Middle frontal gyrus (tissue), 1 donor: ENCODE results near the gene KRTAP4-7.
"Not testable (repeated sequence)": the region's sequence is repeated elsewhere in the genome, so short reads cannot be mapped to it uniquely, and the experiment has no call there.

Source experiments
- DNase-seq: peaks from one replicate; pipeline ENCODE4 v3.0.0-alpha.2; 2015; ENCODE audit warnings: low spot score; ENCODE audit errors: extremely low spot score

The KRTAP4-7 gene

DNA sequence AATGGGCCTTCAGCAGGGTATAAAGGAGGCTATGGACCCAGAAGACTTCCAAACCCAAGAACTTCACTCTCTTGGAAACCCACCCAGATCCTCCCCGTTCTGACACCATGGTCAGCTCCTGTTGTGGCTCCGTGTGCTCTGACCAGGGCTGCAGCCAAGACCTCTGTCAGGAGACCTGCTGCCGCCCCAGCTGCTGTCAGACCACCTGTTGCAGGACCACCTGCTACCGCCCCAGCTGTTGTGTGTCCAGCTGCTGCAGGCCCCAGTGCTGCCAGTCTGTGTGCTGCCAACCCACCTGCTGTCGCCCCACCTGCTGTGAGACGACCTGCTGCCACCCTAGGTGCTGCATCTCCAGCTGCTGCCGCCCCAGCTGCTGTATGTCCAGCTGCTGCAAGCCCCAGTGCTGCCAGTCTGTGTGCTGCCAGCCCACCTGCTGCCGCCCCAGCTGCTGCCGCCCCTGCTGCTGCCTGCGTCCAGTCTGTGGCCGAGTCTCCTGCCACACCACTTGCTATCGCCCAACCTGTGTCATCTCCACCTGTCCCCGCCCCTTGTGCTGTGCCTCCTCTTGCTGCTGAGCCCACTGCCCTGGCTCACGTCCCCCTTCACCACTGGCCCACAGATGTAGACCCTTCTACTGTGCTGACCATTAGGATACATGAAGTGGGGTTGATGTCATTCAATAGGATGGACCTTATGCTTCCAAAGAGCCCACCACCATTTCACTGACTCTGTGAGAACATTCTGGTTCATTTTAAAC, at the start of gene KRTAP4-7:
KRTAP4-7 (plus strand) TSS at position 51 of the 757 bp plus-strand sequence; CDS start at position 108, 57 bp downstream.
- DNase-seq, result not testable (repeated sequence)

- not testable (repeated sequence) for DNase-seq
Observed at GRCh38 chr17:41034346-41034935, 49.5 kb upstream of the KRTAP4-7 start, which contains the start of gene KRTAP1-3. Gene KRTAP1-3, minus strand, starts transcription at chr17:41034874. Its CDS starts 53 bp downstream, at chr17:41034821.

DNA sequence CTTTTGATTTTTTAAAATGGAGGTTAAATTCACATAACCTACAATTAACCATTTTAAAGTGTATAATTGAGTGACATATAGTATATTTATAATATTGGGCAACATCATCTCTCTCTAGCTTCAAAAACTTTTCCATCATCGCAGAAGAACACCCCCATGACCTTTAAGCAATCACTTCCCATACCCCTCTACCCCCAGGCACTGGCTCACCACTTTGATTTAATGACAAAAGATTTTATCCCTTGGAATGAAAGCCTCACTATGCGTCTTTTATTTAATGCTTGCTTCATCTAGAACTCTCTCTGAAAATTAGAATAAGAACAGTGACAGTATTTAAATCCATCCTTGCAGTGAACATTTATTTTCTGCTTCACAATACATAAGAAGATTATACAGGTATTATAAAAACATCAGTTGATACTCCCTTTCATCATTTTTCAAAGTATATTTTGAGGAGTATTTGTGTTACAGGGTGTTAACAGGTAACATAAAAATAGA, 46.0 kb upstream of the KRTAP4-7 start:
- DNase-seq, result no peak

GRCh38 chr17:41040783-41041571, 43.0 kb upstream of the KRTAP4-7 start, which contains the start of gene KRTAP1-1:
Gene KRTAP1-1, minus strand, starts transcription at chr17:41041450. Its CDS starts 53 bp downstream, at chr17:41041397.
- not testable (repeated sequence) for DNase-seq

GRCh38 chr17:41042953-41043352, 41.0 kb upstream of the KRTAP4-7 start:
- no peak for DNase-seq

DNA sequence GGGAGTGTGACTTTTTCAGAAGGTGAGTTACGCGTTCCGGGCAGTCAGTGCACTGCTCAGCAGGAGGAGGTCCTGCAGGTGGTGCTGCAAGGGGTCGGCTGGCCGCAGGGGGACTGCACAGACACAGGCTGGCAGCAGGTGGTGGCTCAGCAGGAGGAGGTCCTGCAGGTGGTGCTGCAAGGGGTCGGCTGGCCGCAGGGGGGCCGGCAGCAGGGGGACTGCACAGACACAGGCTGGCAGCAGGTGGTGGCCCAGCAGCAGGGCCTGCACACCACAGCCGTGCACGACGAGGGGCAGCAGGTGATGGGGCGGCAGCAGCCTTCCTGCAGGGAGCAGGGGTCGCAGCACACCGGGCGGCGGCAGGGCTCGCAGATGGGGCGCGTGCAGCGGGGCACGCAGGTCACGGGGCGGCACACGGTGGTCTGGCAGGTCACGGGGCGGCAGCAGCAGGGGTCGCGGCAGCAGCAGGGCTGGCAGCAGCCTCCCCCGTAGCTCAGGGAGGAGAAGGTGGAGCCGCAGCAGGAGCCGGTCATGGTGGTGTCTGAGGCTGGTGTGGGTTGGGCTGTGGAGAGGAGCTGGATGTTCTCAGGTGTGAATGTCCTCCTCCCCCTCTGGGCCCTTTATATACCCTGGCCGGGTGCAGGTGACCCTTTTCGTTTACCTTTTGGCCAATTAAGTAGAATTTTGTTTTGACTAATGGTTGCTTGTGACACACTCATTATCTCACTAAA, 37.0 kb upstream of the KRTAP4-7 start, which contains the start of gene KRTAP2-1:
KRTAP2-1 (minus strand) TSS at position 582 of the 731 bp plus-strand sequence; CDS start at position 533, 49 bp downstream.
- not testable (repeated sequence) for DNase-seq

- no peak for DNase-seq
Observed at GRCh38 chr17:41048441-41048840, 35.5 kb upstream of the KRTAP4-7 start.

GRCh38 chr17:41049110-41049509, 34.8 kb upstream of the KRTAP4-7 start:
- no peak for DNase-seq

- DNase-seq, result no peak
Observed at GRCh38 chr17:41052566-41052965, 31.4 kb upstream of the KRTAP4-7 start.

GRCh38 chr17:41054025-41054424, 29.9 kb upstream of the KRTAP4-7 start:
- no peak for DNase-seq

- DNase-seq, result not testable (repeated sequence)
Observed at GRCh38 chr17:41054556-41054955, 29.4 kb upstream of the KRTAP4-7 start.

DNA sequence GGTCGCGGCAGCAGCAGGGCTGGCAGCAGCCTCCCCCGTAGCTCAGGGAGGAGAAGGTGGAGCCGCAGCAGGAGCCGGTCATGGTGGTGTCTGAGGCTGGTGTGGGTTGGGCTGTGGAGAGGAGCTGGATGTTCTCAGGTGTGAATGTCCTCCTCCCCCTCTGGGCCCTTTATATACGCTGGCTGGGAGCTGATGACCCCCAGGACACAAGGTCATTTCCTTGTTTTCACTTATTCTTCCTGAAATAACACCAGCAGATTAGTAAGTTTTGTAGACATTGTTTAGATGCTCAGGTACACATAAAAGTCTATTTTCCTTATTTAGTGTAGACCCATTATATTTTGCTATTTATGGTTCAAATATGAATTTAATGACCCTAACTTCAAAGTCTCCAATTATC, 28.8 kb upstream of the KRTAP4-7 start, which contains the start of gene KRTAP2-2:
KRTAP2-2 (minus strand) TSS at position 101 of the 400 bp plus-strand sequence; CDS start at position 82, 19 bp downstream.
- DNase-seq, result not testable (repeated sequence)

GRCh38 chr17:41057547-41057946, 26.4 kb upstream of the KRTAP4-7 start:
- no peak for DNase-seq

DNA sequence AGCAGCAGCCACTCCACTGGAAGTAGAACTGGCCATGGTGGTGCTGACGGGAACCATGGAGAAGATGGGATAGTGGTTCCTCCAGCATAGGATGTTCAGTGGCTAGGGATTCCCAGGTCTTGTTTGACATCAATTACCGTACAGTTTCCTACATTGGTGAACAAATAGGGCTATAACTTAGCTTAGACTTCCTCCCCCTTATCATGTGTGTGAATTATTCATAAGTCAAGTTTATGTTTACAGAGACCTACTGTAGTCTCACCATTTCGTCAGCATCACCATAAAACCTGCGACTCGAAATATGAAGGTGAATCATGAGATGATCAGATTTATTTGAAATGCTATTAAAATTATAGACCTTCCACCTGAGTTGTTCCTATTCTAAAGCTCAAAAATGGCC, 25.2 kb upstream of the KRTAP4-7 start:
- DNase-seq, result no peak

GRCh38 chr17:41059276-41060051, 24.5 kb upstream of the KRTAP4-7 start:
- DNase-seq, result not testable (repeated sequence)

- DNase-seq, result no peak
Observed at GRCh38 chr17:41060052-41060604, 23.8 kb upstream of the KRTAP4-7 start, which contains the start of gene KRTAP2-3. Gene KRTAP2-3, minus strand, starts transcription at chr17:41060114. Its CDS starts 64 bp downstream, at chr17:41060050.

- no peak for DNase-seq
Observed at GRCh38 chr17:41061964-41062363, 22.0 kb upstream of the KRTAP4-7 start.

DNA sequence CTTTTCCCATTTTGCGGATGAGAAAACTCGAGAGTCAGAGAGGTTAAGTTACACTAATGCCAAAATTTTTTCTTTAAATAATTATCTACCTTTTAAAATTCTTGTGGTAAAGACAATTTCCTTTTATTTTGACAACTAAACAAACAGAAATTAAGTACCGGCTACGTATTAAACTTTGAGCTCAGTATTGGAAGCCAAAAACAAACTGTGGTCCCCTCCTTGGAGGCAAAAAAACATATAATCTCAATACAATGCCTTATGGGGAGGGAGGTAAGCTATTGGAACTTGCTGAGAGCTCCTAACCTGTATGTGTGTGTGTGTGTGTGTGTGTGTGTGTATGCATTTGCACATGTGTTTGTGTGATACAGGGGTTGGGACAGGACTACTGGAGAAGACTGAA, 20.5 kb upstream of the KRTAP4-7 start:
- DNase-seq, result no peak

DNA sequence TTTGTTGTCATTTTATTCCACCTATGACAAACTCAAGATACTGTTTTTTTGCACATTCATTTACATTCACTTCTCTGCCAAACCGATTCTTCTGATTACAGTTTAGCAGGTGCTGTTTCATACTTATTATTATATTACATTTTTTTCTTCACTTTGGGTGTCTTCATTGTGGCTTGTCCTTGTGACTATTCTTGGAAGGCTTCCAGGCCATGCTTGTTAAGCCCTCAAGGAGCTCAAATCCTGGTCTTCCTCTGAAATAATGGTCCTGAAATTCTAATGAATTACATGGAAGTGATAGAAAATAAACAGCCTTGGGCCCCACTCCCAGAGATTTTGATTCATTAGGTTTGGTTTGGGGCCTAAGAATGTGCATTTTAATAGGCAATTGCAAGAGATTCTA, 19.6 kb upstream of the KRTAP4-7 start:
- no peak for DNase-seq
